Activated CD4-positive, alpha-beta T cell treated with anti-CD3 and anti-CD28 coated beads for 24 hours (primary cell): ENCODE results near the gene FRMD4A.
"Not testable (repeated sequence)": the region's sequence is repeated elsewhere in the genome, so short reads cannot be mapped to it uniquely, and the experiment has no call there.

Source experiments
- DNase-seq, 2 donors: peaks; one replicate each; pipeline ENCODE4 v3.0.0-alpha.2; 2020; ENCODE audit warnings: low read depth in 2 of 2

Gene FRMD4A

DNA sequence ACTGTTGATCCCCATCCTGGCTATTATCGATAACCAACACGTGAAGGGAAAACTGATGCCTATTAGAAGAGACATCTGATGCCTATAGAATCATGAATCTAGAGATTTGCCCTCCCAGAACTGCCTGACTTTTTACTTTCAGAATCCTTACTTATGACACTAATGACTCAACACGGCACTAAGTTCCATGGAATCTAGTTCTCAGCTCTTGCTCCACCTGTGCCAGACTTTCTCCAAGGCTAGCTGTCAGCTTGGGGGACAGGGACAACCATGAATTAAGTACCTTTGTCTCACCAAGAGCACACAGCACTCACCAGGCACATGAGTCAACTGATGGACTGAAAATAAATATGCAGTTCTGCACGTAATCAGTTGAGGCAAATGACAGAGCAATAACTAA is 184.2 kb downstream of the FRMD4A start:
- no peak for DNase-seq

DNA sequence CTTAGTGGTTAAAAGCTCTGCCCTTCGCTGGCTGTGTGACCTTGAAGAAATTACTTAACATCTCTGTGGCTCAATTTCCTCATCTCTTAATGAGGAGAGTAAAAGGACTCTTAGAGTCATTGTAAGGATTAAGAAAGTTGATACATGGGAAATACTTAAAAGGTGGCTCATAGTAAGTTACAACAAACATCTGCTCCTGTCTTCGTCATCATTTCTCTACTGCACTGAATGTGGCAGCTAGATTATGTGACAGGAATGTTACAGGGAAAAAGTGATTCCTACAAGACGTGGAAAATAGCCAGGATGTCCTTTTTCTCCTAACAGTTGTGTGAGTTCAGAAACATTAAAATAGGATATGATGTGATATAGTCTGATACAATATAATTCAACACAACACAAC is 184.7 kb downstream of the FRMD4A start:
- DNase-seq: no peak

DNA sequence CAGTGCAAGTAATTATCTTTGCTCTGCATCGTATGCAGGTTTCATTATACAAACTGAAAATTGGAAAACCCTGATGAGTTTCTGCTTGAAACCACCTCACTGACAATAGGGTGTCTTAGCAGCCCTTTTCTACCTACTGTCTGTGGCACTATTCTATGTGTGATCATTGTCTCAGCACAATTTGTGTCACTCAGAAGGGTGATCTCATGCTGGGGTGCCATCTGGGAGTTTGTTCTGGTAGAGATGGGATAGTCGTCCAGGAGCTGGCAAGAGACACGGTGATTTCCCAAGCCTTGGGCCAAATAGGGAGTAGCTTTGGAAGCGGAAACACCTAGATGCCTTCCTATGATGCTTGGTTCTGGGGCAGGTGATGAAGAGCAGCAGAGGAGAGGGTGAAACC is 186.3 kb downstream of the FRMD4A start:
- DNase-seq: no peak

DNA sequence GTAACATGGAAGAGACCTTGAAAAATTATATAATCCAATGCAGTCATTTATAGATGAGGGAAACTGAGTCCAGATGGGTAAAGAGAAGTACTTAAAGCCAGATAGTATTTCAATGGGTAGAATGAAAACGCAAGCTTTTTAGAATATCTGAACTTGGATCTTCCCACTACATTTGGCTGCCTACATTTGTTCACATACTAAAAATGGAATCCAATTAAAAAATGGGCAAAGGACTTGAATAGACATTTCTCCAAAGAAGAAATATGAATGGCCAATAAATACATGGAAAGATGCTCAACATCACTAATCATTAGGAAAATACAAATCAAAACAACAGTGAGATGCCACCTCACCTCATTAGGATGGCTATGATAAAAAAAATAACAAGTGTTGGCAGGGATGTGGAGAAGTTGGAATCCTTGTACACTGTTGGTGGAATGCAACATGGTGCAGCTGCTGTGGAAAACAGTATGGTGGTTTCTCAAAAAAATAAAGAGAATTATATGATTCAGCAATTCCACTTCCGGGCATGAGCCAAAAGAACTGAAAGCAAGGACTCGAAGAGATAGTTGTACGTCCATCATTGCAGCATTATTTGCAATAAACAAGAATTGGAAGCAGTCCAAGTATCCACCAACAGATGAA is 188.0 kb downstream of the FRMD4A start:
- DNase-seq: no peak

DNA sequence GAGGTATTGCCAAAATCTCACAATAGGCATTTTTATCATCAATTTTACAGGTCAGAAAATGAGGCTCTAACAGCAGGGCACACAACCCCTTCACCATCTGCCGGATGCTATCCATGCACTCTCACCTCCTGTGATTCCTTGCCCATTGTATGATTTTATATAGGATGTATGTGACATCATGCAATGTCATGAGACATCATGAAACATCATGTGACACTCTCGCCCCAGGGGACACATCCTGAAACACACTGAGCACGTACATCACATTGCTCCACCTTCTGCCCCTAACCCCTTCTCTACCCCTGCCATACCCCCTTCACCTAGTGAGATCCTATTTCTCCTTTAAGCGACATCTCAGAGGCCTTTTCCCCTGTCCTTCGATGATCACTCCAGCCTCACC is 189.4 kb downstream of the FRMD4A start:
- DNase-seq: no peak

DNA sequence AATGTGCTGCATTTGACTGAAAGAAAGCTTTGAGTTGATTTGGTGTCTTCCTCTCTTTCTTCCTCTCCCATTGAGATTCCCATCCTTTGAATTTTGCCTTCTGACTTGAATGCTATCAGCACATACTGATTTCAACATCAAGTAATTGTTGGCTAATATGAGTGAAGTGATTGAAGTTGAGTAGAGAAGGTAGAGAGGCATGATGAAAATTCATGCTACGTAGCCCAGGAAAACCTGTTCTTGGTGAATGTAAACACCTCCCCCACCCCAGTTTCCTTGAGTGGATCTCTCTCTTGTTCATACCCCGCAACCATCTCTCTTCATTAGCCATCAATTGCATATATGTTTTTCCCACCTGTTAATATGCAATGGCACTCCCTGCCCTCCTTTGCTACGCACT is 193.3 kb downstream of the FRMD4A start:
- DNase-seq: no peak

DNA sequence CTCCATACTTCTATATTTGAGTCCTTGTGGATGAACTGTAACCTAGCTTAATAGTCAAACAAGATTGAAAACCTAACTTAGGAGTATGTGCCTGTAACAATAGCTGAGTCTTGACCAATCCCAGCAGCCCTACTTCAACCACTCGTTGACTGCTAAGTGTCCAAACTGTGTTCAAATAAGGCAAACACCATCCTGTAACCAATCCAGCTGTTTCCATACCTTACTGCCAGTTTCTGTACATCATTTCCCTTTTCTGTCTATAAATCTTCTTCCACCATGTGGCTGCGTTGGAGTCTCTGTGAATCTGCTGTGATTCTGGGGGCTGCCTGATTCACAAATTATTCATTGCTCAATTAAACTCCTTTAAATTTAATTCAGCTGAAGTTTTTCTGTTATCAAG is 195.5 kb downstream of the FRMD4A start:
- not testable (repeated sequence) for DNase-seq

DNA sequence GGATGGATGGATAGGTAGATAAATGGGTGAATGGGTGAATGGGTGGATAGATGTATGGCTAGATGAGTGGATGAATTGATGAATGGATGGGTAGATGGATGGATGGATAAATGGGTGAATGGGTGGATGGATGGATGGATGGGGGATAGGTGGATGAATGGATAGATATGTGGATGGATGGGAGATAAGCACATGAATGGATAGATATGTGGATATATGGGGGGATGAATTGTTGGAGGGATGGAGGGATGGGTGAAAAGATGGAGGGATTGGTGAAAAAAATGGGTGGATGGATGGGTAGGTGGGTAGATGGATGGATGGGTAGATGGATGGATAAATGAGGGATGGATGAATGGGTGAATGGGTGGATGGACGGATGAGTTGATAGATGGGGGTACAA is 196.4 kb downstream of the FRMD4A start:
- DNase-seq: no peak

DNA sequence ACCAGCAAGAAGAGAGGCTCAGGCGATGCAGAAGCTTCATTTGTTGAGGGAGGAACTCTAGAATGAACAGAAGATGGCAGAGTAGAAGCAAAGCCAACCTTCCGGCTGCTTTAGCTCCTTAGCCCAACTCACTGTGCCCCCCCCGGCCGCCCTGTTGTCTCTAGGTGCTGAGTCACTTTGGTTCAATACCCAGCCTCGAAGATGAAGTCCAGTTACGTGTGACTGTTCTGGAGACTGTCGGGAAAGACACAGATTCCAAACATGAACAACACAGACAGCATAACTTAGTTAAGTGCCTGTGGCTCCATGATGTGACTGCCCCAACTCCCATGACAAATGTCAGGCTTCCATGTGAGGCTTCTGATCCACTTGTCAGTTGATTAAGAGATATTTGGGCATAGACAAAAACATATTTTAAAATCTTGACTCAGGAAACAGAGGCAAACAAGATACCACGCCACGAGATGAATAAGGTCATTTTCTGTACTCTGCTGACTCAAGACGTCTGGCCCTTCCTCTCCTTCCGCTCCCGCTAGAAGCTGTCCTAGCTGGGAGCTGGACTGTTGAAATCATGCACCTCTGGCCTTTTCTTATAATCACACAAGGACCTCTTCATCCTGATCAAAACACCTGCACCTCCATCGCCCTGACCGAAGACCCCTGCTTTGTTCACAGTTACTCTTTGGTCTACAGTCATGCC is 199.3 kb downstream of the FRMD4A start:
- no peak for DNase-seq

DNA sequence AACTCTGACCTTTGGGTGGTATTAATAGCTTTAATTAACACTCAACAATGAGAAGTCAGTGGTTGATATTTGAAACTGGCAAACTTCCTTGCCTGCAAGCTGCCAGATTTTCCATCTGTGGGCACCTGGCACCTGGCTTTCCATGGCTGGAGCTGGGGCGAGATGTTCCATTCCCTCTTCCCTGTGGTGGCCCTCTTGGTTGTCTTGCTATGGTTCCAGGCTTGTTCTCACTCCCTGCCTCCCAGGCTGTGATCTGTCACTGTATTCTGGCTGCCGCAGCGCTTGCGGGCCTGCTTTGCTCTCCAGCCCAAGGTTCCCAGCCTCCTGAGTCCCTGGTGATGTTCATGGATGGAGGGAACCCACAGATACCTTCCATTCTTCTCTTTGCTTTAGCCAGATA is 201.0 kb downstream of the FRMD4A start:
- DNase-seq: no peak

DNA sequence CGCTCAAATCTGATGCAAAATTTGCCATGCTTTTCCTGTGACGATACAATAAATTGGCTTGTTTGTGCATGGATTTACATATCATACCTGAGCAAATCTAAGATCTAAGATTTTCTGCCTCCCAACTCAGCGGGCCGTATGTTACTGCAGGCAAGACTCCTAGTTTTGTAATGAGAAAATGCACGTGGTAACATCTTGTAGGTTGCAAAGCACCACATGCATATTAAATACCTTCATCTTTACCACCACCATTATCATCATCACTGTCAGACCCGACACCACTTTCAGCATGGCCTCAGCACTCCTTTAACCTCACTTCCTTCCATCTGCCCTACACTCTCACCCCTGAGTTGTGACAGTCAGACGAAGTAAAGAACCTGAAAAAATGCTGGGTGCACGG is 202.2 kb downstream of the FRMD4A start:
- DNase-seq: no peak

DNA sequence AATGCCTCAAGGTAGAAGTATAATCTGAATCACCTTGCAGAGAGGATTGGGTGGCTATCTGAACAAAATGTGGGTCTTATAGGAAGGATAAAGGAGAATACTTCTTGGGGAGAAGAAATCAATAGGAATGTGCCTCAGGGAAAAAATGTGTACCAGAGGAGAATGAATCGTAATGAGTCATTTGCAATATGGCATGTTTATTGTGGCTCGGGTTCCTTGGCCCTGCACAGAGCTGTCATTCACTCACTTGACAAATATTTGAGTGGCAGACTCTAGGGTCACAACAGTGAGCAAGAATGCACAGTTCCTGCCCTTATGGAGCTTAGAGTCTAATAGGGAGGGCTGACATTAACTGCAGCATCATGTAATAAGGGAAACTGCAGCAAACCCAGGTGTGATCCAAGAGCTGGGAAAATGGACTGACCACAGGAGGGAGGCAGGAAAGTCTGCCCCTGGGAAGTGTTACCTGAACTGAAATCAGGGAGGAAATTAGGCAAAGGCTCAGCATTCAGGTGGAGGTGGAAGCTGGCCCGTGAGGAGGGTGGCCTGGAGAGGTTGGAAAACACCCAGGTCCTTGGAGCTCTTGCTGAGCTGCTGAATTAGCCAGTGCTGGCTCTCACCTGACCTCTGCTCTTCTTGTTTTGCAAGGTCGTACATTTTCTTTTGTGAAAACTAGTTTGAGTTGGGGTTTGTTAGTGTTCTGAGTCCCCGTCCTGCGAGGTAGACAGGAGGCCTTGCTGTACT is 203.9 kb downstream of the FRMD4A start:
- DNase-seq: no peak

DNA sequence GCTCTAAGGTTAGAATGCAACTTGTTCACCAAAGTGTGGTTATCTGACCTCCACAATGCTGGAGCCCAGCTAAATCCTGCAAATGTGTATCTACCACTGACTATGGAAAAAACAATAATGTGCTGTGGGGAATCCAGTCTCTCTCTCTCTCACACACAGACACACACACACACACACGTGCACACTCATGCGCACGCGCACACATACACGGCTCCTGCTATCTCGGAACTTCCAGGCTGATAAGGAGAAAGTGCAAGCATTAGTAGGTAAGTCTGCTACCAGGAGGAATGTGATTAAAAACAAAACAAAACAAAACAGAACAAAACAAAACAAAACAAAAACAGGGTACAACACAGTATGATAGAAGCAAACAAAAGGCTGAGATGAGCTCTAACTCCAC is 205.2 kb downstream of the FRMD4A start:
- no peak for DNase-seq

DNA sequence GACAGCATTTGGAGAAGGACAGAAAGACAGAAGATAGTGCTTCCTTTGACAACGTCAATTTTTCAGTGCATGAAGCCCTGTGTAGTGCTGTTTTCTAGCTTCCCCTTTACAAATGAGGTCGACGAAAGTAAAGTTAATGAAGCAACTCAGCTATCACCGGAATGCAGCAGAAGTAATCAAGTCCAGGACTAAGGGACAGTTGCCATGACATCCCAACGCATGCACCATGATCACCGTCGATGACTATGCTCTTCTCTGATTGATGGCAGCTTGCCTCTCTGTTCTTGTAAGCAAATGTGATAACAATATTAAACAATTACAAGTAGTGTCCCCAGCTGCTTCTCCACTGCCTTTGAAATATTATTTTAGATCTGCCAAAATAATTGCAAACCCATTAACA is 205.8 kb downstream of the FRMD4A start:
- DNase-seq: no peak

DNA sequence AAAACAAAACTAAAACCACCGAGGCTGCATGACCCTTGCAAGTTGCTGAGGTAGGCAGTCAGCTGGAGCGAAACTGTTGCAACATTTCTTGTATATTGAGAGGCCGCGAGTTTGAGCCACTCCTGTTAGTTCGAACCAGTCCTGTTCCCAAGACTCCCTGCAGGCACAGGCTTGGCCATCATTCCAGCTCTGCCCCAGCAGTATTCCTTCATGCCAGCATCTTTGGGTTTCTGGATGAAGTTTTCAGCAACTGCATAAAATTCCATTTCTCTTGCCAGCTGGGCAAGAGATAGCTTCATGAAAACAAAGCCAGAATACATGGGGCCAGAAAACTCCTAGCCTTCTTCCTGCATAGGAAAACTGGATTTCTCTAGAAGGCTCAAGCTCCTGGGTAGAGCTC is 207.6 kb downstream of the FRMD4A start:
- DNase-seq: no peak

DNA sequence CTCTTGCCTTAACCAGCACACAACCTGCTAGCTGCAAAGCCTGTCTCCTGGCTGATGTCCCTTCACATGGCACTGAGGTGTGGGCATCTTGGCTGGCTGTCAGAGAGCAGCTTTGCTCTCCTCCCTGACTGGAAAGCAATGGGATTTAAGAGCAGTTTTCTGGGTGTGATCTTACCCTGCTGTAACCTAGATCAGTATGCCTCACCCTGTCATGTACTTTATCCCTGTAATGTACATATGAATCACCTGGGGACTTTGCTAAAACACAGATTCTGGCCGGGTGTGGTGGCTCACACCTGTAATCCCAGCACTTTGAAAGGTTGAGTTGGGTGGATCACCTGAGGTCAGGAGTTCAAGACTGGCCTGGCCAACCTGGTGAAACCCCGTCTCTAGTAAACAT is 209.9 kb downstream of the FRMD4A start:
- DNase-seq: no peak

DNA sequence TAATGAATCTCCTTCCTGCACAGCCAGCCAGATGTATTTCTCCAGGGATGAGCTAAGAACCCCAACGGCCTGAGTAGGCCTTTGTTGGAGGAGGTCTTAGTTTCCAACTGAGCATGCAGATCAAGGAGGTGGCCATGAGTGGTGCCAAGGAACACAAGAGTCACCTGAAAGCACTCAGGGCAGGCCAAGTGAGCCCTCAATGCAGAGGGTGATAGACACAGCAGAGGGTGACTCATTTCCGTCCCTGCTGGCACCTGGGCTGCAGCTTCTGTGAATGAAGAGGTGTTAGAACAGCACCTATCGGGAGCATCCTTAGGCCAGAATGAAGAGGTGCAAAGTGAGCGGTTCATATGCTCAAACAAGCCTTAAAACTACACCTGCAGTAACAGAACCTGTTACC is 211.8 kb downstream of the FRMD4A start:
- no peak for DNase-seq

DNA sequence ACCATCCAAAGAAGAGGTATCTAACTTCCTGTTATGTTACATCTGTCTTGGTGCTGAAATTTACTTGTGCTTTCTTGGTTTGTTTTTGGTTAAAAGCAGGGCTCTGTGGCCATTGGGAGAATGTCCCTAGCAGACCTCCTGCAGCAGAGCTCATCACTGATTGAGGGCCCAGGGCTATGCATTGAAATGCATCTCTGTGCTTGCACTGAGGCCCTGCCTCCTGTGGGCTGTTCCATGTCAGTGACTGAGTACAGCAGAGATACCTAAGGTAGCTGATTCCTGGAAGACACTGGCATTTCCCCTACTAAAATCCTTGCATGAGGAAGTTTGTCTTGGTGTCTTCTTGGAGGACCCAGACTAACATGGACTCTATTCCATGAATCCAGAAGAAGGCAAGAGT is 213.9 kb downstream of the FRMD4A start:
- DNase-seq: no peak

DNA sequence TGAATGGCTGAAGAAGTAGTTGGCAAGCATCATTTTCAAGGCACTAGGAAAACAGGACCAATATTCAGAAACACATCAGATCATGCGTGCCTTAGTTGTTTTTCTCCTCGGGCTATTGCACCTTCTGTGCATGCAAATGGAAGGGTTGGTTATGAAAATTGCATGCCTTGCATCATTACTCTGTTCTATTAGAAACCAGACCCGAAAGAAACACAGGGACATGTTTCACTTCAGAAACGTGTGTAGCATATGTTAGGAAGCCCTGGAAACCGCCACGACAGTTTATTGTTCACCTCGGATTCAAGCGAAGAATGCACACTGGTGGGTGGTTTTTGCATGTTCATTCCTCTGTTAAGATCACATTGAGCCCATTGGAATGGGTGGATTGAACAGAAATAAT is 214.7 kb downstream of the FRMD4A start:
- DNase-seq: no peak

DNA sequence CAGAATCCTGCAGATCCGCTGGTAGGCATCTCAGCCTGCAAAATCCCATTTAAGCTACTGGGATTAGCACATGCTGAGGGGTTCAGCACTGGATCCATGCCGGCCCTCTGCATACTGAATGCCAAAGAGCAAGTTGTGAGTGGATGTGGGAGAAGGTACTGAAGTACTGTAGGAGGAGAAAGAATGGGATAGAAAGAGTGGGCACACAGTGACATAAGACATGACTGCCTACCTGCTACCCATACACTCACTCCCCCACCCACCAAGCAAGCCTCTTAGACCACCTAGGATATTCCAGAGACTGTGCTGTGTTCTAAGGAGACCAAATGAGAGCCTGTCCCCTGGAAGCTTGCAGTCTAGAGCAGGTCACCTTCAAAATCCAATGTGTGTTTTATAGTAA is 215.9 kb downstream of the FRMD4A start:
- no peak for DNase-seq

DNA sequence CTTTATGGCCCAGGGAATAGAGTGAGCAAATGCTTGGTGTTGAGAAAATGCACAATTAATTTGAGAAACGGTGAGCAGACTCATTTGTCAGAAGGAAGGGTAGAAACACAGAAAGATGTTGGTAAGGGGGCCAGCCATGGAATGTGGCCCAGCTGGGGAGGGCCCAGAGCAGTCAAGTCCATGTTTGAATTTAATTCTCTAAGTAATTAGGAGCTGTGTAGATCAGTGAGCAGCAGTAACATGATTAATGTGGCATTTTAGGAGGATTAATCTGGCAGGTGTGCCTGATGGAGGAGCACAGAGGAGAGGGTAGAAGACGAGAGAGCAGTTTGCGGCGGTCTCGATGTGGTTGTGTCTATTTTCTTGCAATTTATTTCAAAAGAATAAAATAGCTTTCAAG is 218.7 kb downstream of the FRMD4A start:
- no peak for DNase-seq

DNA sequence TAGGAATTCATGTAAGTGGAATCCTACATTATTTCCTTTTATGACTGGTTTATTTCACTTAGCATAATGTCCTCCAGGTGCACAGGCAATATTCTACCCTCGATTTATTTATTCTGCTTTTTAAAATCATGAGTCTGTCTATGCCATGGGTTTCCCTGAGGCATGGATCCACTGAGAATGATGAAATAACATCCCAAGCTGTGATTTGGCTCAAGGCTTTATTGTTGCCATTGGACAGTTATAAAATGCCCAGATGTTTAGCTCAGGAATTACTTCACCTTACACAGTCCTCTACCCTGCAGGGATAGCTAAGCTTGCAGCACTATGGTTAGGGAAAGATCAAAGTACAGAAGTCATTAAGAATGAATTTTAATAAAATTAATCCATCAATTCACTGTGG is 219.5 kb downstream of the FRMD4A start:
- no peak for DNase-seq

DNA sequence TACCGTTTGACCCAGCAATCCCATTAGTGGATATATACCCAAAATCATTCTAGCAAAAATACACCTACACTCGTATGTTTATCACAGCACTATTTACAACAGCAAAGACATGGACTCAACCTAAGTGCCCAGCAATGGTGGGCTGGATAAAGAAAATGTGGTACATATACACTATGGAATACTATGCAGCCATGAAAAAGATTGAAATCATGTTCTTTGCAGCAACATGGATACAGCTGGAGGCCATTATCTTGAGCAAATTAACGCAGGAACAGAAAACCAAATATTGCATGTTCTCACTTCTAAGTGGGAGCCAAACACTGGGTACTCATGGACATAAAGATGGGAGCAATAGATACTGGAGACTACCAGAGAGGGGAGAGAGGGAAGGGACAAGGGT is 223.9 kb downstream of the FRMD4A start:
- DNase-seq: no peak
